ENCODE measurements around the gene REEP2. TPM values are rescaled to one million over a fixed set of nuclear protein-coding genes. Genes with fewer than 3 reads are reported as not detected.

Gene REEP2
- total RNA-seq, 2 donors from 2014 or later: 12.5 to 13.0 TPM

DNA sequence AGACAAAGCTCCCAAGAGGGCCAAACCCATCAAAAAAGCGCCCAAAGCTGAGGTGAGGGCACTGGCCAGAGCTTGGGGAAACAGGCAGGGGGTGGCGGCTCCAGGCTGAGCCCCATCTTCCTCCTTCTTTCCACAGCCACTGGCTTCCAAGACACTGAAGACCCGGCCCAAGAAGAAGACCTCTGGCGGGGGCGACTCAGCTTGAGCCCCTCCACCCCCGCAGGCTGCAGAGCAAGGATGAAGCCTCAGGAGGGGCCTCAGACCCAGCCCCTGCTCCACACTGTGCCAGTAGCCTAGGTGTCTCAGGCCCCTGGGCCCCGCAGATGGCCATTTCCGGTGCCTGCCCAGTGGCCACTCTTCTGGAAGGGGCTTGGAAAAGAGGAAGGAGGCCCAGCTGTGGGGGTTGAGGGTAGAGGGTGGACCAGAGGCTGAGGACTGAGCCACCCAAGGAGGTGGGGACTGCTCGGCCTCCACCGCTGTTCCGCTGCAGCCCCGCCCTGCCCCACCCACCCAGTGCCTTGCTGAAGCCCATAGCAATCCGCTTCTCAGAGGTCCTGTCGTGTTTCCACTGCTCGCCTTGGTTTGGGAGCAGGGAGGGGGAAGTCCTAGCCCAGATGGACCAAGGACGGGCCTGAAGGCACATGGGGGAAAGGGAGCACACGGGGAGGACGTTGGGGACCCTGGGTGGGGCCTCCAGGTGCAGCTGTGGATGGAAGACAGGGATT is 6.9 kb downstream of the REEP2 start:
- intact Hi-C loops (cut with DNase I): no loop called here
- DNase-seq (ENCODE audit: low spot score): no peak

DNA sequence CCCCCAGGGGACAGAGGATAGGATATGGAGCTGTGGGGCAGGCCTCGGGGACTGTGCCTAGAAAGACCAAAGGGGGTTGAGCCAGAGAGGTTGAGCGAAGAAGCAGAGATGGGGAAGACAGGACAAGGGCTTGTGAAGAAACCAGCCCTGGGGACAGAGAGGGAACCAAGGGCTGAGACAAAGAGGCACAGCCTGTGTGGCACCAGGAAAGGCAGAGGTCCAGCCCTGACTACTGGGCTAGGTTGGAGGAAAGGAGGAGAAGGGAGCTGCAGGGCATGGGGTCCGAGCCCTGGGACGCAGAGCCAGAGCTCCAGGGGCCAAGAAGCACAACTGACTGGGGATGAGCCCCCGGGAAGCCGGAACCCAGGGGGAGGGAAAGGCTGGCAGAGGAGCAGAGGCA is 9.2 kb downstream of the REEP2 start:
- no peak for DNase-seq (ENCODE audit: low spot score)
- intact Hi-C loops (cut with DNase I): no loop called here

DNA sequence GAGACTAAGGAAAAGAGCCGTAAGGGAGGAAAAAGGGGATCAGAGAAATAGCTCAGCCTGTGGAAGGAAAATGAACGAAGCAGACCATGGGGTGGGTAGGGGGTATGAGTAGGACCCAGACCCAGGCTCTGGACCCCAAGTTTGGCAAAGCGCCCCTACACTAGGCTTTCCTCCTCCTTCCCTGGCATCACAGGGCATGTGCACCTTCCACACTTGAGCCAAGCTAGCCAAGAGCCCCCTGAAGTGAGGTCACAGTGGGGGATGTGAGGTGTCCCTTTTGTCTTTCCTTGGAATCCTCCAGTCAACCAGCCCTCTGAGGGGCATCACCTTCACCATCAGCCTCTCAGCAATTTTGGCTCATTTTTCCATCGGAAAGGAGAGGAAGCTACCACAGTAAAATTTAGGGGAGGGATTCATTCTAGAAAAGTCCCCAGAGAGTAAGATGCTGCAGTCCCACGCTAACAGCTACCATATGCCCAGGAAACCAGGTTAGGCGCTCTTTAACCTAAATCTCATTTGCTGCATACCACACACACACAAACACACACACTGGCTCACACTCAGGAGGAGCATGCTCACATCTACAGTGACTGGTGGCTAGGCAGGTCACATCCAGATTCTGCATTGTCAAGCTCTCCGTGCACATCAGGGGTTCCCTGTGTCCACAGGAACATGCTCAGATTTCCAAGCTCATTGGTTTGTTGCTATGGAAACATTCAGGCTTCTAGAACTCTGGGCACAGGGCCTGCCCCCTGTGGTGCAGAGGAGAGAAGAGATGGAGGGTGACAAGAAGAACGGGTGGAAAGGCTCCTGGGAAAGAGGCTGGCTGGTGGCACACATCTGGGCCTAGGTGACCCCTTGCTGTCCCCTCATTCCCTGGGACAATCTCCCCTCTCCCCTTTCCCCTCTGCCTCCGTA is 9.9 kb downstream of the REEP2 start:
- intact Hi-C loops (cut with DNase I): no loop called here
- no peak for DNase-seq (ENCODE audit: low spot score)

DNA sequence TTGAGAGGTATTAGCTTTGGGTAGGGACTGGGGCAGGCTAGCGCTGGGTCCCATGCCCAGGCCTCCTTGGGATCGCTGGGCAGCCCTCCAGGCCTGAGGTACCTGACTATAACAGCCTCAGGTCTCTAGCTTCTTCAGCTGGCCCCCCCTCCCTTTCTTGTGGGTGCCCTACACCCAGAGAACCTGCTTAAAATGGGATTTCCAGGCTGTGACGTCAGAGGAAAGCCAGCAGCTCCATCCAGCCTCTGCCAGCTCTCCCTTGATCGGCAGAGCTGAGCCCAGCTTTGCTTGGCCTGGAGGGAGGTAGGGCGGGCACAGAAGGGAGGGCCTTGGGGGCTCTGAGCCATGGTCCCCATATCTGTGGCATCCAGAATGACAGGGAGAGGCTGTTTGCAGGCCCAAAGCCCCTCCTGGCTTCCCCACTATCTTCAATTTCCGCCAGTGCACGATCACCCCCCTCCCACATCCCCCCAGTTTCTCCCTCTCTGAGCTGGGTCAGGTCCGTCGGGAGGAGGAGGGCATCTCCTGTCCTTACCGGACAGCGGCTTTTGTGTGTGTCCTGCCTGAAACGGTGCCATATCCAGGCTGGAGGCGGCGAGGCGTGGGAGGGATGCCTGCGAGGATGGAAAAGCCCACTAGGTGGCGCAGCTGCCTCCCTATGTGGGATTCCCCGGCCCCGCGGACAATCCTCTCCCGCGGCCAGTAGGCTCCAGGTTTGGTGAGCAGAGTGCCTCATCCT is 10.8 kb downstream of the REEP2 start:
- peak; percentile 96 for DNase-seq (ENCODE audit: low spot score)
- intact Hi-C loops (cut with DNase I): loop anchor here in 1 of 2 donors (2.0 kb wide), 1 partner anchor 55 kb away; no protein-coding TSS in a partner anchor

DNA sequence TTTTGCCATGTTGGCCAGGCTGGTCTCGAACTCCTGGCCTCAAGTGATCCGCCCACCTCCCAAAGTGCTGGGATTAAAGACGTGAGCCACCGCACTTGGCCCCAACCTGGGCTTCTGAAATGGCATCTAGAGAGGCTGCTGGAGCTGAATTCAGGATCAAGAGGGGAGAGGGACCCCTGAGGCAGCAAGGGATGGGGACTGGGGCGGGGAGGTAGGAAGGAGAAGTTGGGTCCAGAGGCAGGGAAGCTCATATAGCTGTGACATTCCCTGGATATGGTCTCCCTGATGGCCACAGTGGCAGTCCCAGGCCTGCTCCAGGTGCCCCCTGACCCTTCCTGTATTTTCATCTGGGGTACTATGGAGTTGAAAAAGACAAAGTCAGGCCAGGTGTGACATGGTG is 12.1 kb downstream of the REEP2 start:
- no peak for DNase-seq (ENCODE audit: low spot score)
- intact Hi-C loops (cut with DNase I): loop anchor here in 1 of 2 donors (2.0 kb wide), 1 partner anchor 54 kb away; no protein-coding TSS in a partner anchor

DNA sequence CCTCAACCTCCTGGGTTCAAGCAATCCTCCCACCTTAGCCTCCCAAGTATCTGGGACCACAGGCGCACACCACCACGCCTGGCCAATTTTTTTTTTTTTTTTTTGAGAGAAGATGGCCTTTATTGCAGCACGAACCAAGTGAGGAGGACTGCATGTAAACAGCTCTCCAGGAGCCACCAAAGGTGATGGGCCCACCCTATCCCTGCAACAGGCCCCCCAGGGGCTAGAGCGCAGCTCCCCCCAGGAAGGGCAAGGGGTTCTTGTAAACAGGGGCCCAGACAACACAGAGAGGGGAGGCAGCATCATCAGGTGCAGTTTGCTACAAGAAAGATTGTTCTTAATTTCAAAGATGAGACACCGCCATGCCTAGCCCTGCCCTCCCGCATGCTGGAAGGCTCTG is 13.9 kb downstream of the REEP2 start:
- intact Hi-C loops (cut with DNase I): loop anchor here in 1 of 2 donors (2.0 kb wide), 1 partner anchor 50 kb away; no protein-coding TSS in a partner anchor
- peak; percentile 32 for DNase-seq (ENCODE audit: low spot score)

DNA sequence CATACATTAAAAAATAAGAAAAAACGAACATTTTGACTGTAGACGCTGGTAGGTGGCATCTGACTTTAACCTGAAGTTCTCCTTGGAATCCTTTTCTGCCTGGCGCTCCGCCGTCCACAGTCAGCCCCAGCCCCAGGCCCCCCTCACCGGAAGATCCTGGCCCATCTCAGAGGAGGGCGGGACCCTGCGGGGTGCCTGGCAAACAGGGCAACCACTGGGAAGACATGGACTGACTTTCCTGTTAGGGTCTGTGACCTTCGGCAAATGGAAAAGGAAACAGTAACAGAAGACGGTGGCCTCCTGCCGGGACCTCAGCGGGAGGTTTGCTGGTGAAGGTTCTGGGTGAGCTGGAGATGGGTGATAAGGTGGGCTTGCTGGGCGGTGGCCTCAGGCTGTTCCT is 14.7 kb downstream of the REEP2 start:
- intact Hi-C loops (cut with DNase I): loop anchor here in 1 of 2 donors (2.0 kb wide), 1 partner anchor 49 kb away; no protein-coding TSS in a partner anchor
- peak; percentile 30 for DNase-seq (ENCODE audit: low spot score)

DNA sequence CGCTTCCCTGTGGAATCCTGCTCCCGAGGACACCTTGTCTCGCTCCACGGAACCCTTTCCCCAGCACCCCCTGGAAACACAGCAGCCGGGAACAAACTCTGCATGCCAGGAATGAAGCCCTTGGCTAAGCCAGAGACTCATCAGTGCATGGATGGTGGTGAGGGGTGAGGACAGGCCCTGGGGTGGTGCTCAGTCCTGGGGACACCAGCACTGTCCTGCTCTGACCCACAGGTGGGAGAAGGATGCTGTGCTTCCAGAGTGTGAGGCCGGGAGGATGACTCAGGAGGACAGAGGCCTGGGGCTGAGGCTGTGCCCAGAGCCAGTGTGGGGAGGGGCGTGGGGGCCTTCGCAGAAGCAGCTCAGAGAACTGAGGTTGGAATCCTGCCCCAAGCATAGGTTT is 15.3 kb downstream of the REEP2 start:
- intact Hi-C loops (cut with DNase I): no loop called here
- peak; percentile 31 for DNase-seq (ENCODE audit: low spot score)

DNA sequence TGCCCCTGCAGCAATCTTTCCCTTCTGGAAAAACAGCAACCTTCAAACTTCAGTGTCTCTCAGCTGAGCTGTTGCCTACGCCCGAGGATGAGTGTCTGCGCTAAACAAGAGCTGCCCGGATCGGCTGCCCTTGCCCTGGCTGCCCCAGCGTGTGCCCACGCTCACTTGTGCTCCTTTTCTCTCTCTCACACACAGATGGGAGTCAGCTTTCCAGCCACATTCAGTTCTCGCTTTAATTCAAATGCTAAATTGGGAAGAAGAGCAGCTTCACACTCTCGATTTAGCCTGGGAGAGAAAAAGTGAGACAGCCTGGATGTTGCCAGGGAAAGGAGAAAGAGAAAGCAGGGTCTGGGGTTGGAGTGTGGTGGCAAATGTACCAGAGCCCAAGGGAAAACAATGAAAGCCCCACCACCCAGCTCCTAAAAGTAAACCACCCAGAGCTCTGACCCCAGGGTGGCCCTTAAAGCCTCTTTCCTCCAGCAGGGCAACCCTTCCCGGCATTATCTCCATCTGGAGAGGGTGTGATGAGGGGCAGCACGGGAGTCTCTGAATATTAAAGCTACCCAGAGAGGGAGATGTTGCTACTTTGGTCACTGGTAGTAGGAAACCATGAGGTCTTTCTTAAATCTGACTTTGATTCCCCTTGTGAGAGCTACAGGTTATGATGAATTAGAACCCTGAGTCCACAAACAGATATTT is 16.5 kb downstream of the REEP2 start:
- peak; percentile 72 for DNase-seq (ENCODE audit: low spot score)
- intact Hi-C loops (cut with DNase I): no loop called here

DNA sequence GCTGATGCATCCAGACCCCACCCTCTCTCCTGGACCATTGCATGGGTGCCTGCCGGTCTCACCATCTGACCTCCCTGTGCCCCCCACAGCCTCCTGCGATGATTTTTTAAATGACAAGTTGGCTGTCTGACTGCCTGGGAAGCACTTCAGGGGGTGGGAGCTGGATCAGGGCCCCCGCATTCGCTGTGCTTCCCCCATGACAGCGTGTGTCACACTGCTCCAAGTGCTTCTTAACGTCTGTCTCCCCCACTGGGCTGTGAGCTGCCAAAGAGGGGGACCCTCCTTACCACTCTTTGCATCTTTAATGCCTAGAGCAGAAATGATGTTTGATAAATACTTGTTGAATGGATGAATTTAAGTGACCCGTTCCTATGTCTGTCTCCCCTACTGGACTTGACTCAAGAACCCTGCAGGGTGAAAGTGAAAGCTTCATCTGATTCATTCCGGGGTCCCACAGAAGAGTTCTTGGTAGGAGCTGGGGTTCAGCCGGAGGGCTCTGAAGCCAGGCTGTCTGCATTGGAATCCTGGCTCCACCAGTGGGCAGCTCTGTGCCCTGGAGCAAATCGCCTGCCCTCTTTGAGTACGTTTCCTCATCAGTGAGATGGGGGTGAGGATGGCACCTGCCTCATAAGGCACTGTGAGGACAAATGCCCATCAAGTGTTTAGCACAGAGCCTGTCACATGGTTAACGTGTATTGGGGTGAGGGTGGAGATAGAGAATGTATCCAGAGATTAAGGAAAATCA is 18.8 kb downstream of the REEP2 start:
- DNase-seq (ENCODE audit: low spot score): peak; percentile 34
- intact Hi-C loops (cut with DNase I): no loop called here

DNA sequence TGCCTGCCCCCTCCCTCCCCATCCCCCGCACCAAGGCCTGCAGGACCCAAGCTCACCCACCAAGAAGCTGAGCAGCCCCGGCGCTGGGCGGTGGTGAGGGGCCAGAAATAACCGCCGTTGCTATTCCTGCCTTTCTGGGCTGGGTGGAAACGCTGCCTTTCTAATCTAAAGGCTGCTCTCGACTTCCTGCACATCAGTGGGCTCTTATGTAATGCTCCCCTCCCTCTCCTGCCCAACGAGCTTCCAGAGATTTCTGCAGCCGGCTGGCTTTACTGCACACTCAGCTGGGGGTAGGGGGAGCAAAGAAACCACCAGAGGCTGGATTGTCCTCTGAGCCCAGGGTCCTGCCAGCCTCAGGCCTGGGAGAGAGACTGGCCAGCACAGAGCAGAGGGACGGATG is 19.5 kb downstream of the REEP2 start:
- DNase-seq (ENCODE audit: low spot score): peak; percentile 75
- intact Hi-C loops (cut with DNase I): no loop called here

DNA sequence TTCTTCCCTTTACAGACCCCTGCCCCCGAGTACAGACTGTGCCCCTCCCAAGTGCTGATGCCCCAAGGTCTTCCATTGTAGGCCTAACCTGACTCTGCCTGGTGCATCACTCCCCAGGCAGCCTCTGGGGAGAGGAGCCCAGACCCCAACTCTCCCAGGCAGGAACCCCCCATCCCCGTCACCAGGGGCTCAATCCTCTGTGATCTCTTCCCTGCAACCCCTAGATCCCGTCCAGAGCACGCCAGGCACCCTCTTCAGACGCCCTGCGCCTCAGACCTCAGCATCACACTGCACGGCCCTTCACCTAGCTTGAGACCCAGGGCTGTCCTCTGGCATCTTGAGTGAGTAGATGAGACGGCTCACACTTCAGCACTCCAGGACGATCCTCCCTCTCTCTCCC is 20.0 kb downstream of the REEP2 start:
- peak; percentile 56 for DNase-seq (ENCODE audit: low spot score)
- intact Hi-C loops (cut with DNase I): no loop called here

DNA sequence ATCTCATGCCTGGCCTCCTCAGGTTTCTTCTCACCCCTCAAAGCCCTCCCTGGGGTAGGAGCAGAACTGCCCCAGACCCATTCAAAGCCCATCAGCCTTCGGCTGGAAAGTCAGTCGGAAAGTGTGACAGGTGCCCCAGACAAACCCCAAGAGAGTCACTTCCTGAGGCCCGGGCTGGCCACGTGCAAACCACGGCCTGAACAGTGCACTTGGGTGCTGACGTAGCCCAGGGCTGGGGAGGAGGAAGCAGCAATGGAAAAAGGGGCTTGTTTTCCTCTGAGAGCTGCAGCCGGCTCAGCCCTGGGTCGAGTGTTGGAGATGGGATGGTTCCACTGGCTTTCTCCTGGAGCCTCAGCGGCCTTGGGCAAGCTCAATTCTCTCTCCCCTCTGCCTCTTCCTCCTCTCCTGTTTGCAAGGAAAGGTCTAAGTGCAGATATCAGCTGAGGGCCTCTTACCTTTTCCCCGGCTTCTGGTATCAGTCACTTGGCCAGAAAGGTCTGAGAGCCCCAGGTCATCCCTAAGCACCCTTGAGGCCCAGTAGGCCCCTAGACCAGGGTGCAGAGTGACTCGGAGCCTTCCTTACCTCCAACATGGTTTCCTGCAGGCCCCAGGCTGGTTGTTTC is 20.6 kb downstream of the REEP2 start:
- peak; percentile 86 for DNase-seq (ENCODE audit: low spot score)

DNA sequence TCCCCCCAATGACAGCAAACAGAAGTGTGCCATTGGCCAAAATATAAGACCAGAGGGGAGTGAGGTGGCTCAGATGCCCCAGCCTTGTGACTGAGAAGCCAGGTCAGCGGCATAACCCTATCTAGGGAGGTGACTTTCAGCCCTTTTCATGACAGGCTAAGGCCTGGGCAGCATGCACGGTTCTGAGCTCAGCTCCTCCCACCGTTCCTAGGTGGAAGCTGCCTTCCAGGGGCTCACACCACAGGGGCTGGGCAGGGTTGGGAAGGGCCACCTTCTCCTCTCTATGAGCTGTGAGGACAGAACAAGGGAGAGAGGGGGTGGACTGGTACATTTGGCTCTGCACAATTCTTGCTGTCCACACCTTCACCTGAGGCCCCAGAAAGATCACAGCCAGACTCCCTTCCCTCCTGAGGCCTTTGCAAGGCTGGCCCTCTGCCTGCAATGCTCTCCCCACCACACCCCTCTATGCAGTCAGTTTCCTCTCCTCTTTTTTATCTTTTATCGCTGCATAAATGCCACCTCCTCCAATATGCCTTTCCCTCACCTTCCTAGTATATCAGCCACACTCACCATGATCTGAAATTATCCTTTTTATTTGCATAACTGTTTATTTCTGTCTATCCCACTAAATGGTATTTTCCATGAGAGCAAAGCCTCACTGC is 21.3 kb downstream of the REEP2 start:
- peak; percentile 50 for DNase-seq (ENCODE audit: low spot score)
- intact Hi-C loops (cut with DNase I): no loop called here

More for the DNA sequence above, 20.6 kb downstream of the REEP2 start:
- intact Hi-C loops (cut with DNase I): no loop called here

DNA sequence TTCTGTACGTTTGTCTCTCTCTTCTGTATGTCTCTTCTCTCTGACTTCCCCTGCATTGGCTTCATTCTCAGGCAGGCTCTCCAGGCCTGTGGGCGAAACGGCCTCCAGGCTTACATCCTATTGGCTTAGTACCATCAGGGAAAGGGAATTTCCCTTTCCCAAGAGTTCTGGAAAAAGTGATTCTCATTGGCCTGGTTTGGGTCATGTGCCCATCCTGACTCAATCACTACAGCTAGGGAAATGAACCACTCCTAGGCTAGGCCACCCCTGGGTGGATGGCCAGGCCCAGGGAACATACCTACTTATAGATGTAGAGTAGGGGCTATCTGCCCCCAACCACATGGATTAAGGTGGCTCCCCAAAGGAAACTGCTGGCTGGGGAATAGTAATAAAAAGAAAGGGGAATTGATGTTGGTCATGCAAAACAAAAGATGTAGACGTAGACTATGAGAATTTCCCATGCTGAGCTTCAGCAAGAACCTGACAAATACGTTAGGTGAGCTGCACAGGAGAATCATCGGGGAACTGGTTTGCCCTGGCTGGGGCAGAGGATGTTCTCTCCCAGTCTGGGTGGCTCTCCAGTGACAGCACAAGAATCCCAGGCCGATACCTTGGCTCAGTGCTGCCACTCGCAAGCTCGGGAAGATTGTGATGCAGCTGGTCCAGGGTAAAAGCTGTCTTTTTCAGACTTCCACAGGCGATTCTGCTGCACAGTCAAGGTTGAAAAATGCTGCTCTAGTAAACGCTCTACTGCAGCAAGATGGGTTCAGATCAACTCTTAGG is 22.7 kb downstream of the REEP2 start:
- intact Hi-C loops (cut with DNase I): no loop called here
- DNase-seq (ENCODE audit: low spot score): peak; percentile 81

DNA sequence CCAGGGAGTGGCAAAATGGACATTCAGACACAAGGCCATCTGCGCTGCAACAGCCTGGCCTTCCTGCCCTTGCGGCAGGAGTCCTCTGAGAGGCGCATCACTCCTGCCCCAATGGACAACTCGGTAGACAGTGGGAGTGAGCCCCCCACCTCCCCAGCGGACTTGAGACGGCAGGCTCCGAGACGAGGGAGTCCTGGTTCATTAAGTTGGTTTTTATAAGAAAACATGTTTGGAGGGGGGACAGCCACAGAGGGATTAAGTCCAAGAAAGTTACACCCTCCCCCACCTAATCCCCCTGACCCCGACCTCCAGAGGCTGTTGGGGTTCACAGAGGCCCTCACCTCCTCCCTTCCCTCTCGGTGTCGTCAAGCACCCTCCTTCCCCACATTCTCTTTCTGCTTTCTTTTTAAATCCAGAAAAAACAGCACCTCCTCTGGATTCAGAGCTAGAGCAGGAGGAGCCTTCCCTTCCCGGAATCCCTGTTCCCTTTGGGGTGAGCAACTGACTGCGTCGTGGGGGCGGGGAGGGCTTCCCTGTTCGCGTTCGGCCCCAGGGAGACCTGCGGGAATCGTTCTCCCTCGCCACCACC is 24.7 kb downstream of the REEP2 start:
- DNase-seq (ENCODE audit: low spot score): no peak
- intact Hi-C loops (cut with DNase I): no loop called here

Measured in posterior vena cava (tissue), 2 donors.